HepG2 (cell line): ENCODE data around the gene TMEM186. TPM values are rescaled to one million over a fixed set of nuclear protein-coding genes. Genes with fewer than 3 reads are reported as not detected.

Experiments used
- ATAC-seq: fragments of 200-7000 bp; cut with Tn5 transposase; 3 replicates; pipeline ENCODE4 v1.9.1; 2020; ENCODE audit warnings: mild to moderate bottlenecking, moderate library complexity
- BruUV-seq: library from RNA; stranded (reverse); fragments of 400-500 nt; replicated peaks from 2 replicates; lab custom pipeline; 2021; lab: Mats Ljungman, UMichigan
- CTCF ChIA-PET: fragments of 300-600 bp; formaldehyde crosslinking; extraction: SDS; loops from one replicate; lab custom pipeline; 2021; ENCODE audit warnings: low total read pairs, inconsistent platforms, low intra/inter-chr PET ratio; lab: Yijun Ruan, JAX
- POLR2A ChIA-PET: fragments of 350-600 bp; sonication (Branson Sonifier 250); formaldehyde crosslinking; loops from one replicate; lab custom pipeline; 2020; ENCODE audit warnings: antibody characterized with exemption, inconsistent platforms; lab: Yijun Ruan, JAX
- DNase-seq: peaks from one replicate; pipeline ENCODE4 v3.0.0-alpha.2; 2015; ENCODE audit warnings: low spot score
- FAIRE-seq: peaks from 3 replicates; lab custom pipeline; 2011; peaks lifted over from hg19 to GRCh38; lab: Jason Lieb, UNC
- H2AFZ ChIP-seq: one replicate; pipeline ENCODE4 v1.6.1; 2011; ENCODE audit warnings: low read length, inconsistent platforms
- H3K27ac ChIP-seq: fragments of 300-600 bp; 3 replicates; pipeline ENCODE4 v1.8.0; 2011; ENCODE audit warnings: mixed run types, mild to moderate bottlenecking, mixed read lengths, low read length, inconsistent platforms; ENCODE audit not compliant: insufficient read depth; ENCODE audit errors: extremely low read length
- H3K27me3 ChIP-seq, 2 experiments: fragments of 200-600 bp in 1 of 2; 2 replicates in 1 of 2; 3 replicates in 1 of 2; pipeline versions ENCODE4 v1.6.0 to v1.8.0; 2011; ENCODE audit warnings: low read length in 2 of 2, mild to moderate bottlenecking in 2 of 2, moderate library complexity in 2 of 2, inconsistent platforms in 1 of 2; ENCODE audit not compliant: insufficient read depth in 2 of 2, control insufficient read depth in 1 of 2
- H3K36me3 ChIP-seq, 2 experiments: fragments of 200-600 bp in 1 of 2; replicated peaks in 1 of 2; 2 replicates in 1 of 2; 3 replicates in 1 of 2; pipeline versions ENCODE4 v1.5.1 to v1.8.0; 2011; ENCODE audit warnings: low read length in 2 of 2, inconsistent platforms in 1 of 2; ENCODE audit not compliant: insufficient read depth in 2 of 2, control insufficient read depth in 1 of 2
- H3K4me1 ChIP-seq: 2 replicates; pipeline ENCODE4 v1.5.1; 2012; ENCODE audit warnings: low read length, inconsistent platforms; ENCODE audit not compliant: insufficient read depth
- H3K4me2 ChIP-seq: 2 replicates; pipeline ENCODE4 v1.6.0; 2011; ENCODE audit warnings: low read depth, low read length, inconsistent platforms
- H3K4me3 ChIP-seq, 3 experiments: fragments of 200-600 bp in 1 of 3; sonication (generic), shearing (Covaris generic) in 1 of 3; replicated peaks in 1 of 3; 2 replicates each; pipeline ENCODE4 v1.5.1; 2011 to 2016; ENCODE audit warnings: low read length in 3 of 3, inconsistent platforms in 2 of 3, low read depth in 2 of 3, mild to moderate bottlenecking in 2 of 3, control low read depth in 1 of 3, mixed read lengths in 1 of 3; ENCODE audit not compliant: insufficient read depth in 1 of 3
- H3K79me2 ChIP-seq: one replicate; pipeline ENCODE4 v1.6.1; 2011; ENCODE audit warnings: low read length, inconsistent platforms; ENCODE audit not compliant: insufficient read depth
- H3K9ac ChIP-seq: 2 replicates; pipeline ENCODE4 v1.6.0; 2011; ENCODE audit warnings: mild to moderate bottlenecking, low read depth, low read length, inconsistent platforms; ENCODE audit not compliant: insufficient read depth
- H3K9me3 ChIP-seq: 2 replicates; pipeline ENCODE4 v1.5.1; 2012; ENCODE audit warnings: mild to moderate bottlenecking, low read length
- H4K20me1 ChIP-seq: 2 replicates; pipeline ENCODE4 v1.6.0; 2011; ENCODE audit warnings: inconsistent platforms, mild to moderate bottlenecking, low read length, moderate library complexity; ENCODE audit not compliant: insufficient read depth
- DMAP1 ChIP-seq: IDR thresholded peaks from 2 replicates; pipeline ENCODE4 v1.6.1; 2016
- FOXA1 ChIP-seq, 2 experiments: fragments of 450-650 bp in 1 of 2; sonication (generic) in 1 of 2; formaldehyde crosslinking in 1 of 2; IDR thresholded peaks; 2 replicates each; pipeline versions ENCODE4 v1.4.0 to v1.6.1; 2016 to 2020; ENCODE audit warnings: missing genetic modification reagents in 1 of 2
- HDAC2 ChIP-seq: sonication (generic); formaldehyde crosslinking; IDR thresholded peaks from 2 replicates; pipeline ENCODE4 v1.4.0; 2020; ENCODE audit warnings: missing genetic modification reagents
- IKZF5 ChIP-seq: IDR thresholded peaks from 2 replicates; pipeline ENCODE4 v1.6.1; 2018; ENCODE audit warnings: missing genetic modification reagents, mild to moderate bottlenecking, missing compliant biosample characterization
- NPAS2 ChIP-seq: sonication (generic); formaldehyde crosslinking; IDR thresholded peaks from 2 replicates; pipeline ENCODE4 v1.8.0; 2022; ENCODE audit warnings: mild to moderate bottlenecking, missing genetic modification reagents, borderline replicate concordance
- RBFOX2 ChIP-seq: fragments of 200-400 bp; formaldehyde crosslinking; IDR thresholded peaks from 2 replicates; pipeline ENCODE4 v1.6.1; 2017; ENCODE audit warnings: low read depth, mild to moderate bottlenecking, low read length
- TCF7L2 ChIP-seq: IDR thresholded peaks from 2 replicates; pipeline ENCODE4 v1.6.1; 2011; ENCODE audit warnings: mild to moderate bottlenecking, low read depth, low read length, moderate library complexity
- THRA ChIP-seq: sonication (generic); formaldehyde crosslinking; IDR thresholded peaks from 2 replicates; pipeline ENCODE4 v1.4.0; 2020; ENCODE audit warnings: missing genetic modification reagents, borderline replicate concordance
- ZNF615 ChIP-seq: sonication (generic); formaldehyde crosslinking; IDR thresholded peaks from 2 replicates; pipeline ENCODE4 v1.5.0; 2020; ENCODE audit warnings: mild to moderate bottlenecking, missing genetic modification reagents, borderline replicate concordance
- ZNF639 ChIP-seq: conservative IDR thresholded peaks from 2 replicates; pipeline ENCODE4 v1.6.1; 2018; ENCODE audit warnings: missing genetic modification reagents
- ZNF740 ChIP-seq: sonication (generic); formaldehyde crosslinking; IDR thresholded peaks from 2 replicates; pipeline ENCODE4 v1.4.0; 2020; ENCODE audit warnings: missing genetic modification reagents
- WGBS: methylation state at CpG from one replicate; pipeline ENCODE4 v1.1.6; 2017; ENCODE audit warnings: low lambda C conversion rate; 5-methylcytosine and 5-hydroxymethylcytosine counted together
- in situ Hi-C: cut with HindIII; loops from 2 replicates; pipeline ENCODE4 v1.10.0; 2017; ENCODE audit warnings: low pct_unique_long_range_greater_than_20kb; ENCODE audit not compliant: extremely low pct_ligation_motif_present
- intact Hi-C: fragments of 100-400 bp; cut with micrococcal nuclease; formaldehyde crosslinking; loops from one replicate; pipeline ENCODE4 v1.10.0; 2022; ENCODE audit not compliant: unreplicated experiment
- polyA plus RNA-seq, 8 experiments: library from polyadenylated mRNA; depleted of rRNA in 3 of 8; stranded (reverse) in 7 of 8; unstranded in 1 of 8; fragments of >200 nt; fragmentation: Illumina TruSeq in 4 of 8; extraction: Trizol in 4 of 8; gene quantifications; 2 replicates each; pipeline versions ENCODE4 v1.2.1 to v1.2.3, GENCODE V29; 2011 to 2016; ENCODE audit warnings: low read depth in 4 of 8, missing spikeins in 1 of 8, mixed read lengths in 1 of 8; ENCODE audit not compliant: insufficient read depth in 1 of 8
- total RNA-seq, 5 experiments: library from RNA; depleted of rRNA; stranded (reverse); fragments of >200 nt; fragmentation: Illumina TruSeq; extraction: Trizol; gene quantifications; 2 replicates each; pipeline ENCODE4 v1.2.3, GENCODE V29; 2016; ENCODE audit warnings: low read depth in 1 of 5

Gene TMEM186
- total and polyA plus RNA-seq, 2 of the 13 experiments (the other 11 are each of a cell fraction or from before 2014, with no cell fraction given): 16.2 to 19.3 TPM

- Histone ChIP-seq H3K4me3 (no peak overlapping the region), H3K27me3 (no peaks in the 10 kb centered on the region), H3K27ac (no peak overlapping the region), H3K9me3 (no peaks in the 10 kb centered on the region), H4K20me1 (no peaks in the 10 kb centered on the region), H3K9ac (no peak overlapping the region), H3K4me2 (no peak overlapping the region), H3K79me2 (peaks cover 4% of the 10 kb centered on the region), H3K36me3 (peaks cover 59 to 94% of the 10 kb centered on the region in 2 experiments), H3K4me1 (no peaks in the 10 kb centered on the region), H2AFZ (no peak overlapping the region)
- POLR2A ChIA-PET: no interaction called here
- DNase-seq (no peak), FAIRE-seq (no peak), ATAC-seq (no peak)
- intact Hi-C loops: no loop called here
- TF ChIP-seq HDAC2 (CRISPR knock-in tag) (no peak), RBFOX2 (peak; percentile 59), FOXA1 (IDR thresholded peaks at IDR 0.05) (no peak), FOXA1 (CRISPR knock-in tag; IDR thresholded peaks at IDR 0.05) (0 out of 2 replicates have a peak, but pooled peaks have one; percentile 23), TCF7L2 (no peak), ZNF615 (CRISPR knock-in tag) (no peak)
- BruUV-seq: no TSS peak
- in situ Hi-C loops: no loop called here
- WGBS: 87% methylated on average over 12 of the region's 12 CpGs
- CTCF ChIA-PET: no interaction called here
Measured at GRCh38 chr16:8812162-8812843, 14.9 kb upstream of the TMEM186 start.

- in situ Hi-C loops: no loop called here
- ChIA-PET POLR2A (interaction anchor here (1.7 kb wide), 1 partner anchor 60 kb away, joined by 6 read pairs; the partner anchor contains the start of gene CARHSP1), CTCF (no interaction called here)
- WGBS: 94% methylated on average over 11 of the region's 11 CpGs
- no peaks in the 10 kb centered on the region; the same call in 1 of the 2 replicates for H4K20me1 ChIP-seq
- BruUV-seq: TSS peak; percentile 3
- peaks cover 61 to 96% of the 10 kb centered on the region in 2 experiments for H3K36me3 ChIP-seq
- H3K79me2 ChIP-seq: peaks cover 13% of the 10 kb centered on the region
- H3K4me1 ChIP-seq: no peaks in the 10 kb centered on the region
- TF ChIP-seq NPAS2 (CRISPR knock-in tag) (no peak), ZNF639 (CRISPR knock-in tag) (no peak), ZNF740 (CRISPR knock-in tag) (peak; percentile 35; the same call in 1 of the 2 replicates), IKZF5 (CRISPR knock-in tag) (no peak), DMAP1 (CRISPR knock-in tag) (no peak), THRA (no peak)
- TF ChIP-seq, all 625 proteins: peak for 1
- Histone ChIP-seq H3K4me3 (no peak overlapping the region), H3K4me2 (no peak overlapping the region), H3K9ac (no peak overlapping the region), H3K9me3 (no peaks in the 10 kb centered on the region), H3K27ac (no peak overlapping the region), H2AFZ (no peak overlapping the region), H3K27me3 (no peaks in the 10 kb centered on the region)
- intact Hi-C loops: no loop called here
- no peak for ATAC-seq
- no peak for FAIRE-seq
- DNase-seq: no peak
Measured at GRCh38 chr16:8808613-8809353, 11.3 kb upstream of the TMEM186 start.
